Bronchial epithelial cell (primary cell): ENCODE measurements around the gene TNFAIP8L3. TPM values are rescaled to one million over a fixed set of nuclear protein-coding genes. Genes with fewer than 3 reads are reported as not detected.

ENCODE experiments used
- DNase-seq: peaks from one replicate; pipeline ENCODE4 v3.0.0-alpha.2; 2010; ENCODE audit warnings: low read depth
- FAIRE-seq: peaks from 2 replicates; lab custom pipeline; 2011; peaks lifted over from hg19 to GRCh38; lab: Jason Lieb, UNC
- H3K27me3 ChIP-seq: 2 replicates; pipeline ENCODE4 v1.5.1; 2011; ENCODE audit warnings: low read length; ENCODE audit not compliant: control insufficient read depth, insufficient read depth
- H3K36me3 ChIP-seq: 2 replicates; pipeline ENCODE4 v1.5.1; 2011; ENCODE audit warnings: low read length; ENCODE audit not compliant: control insufficient read depth, insufficient read depth
- H3K4me3 ChIP-seq: 2 replicates; pipeline ENCODE4 v1.5.1; 2011; ENCODE audit warnings: mild to moderate bottlenecking, low read depth, low read length, control low read depth
- total RNA-seq: library from RNA; depleted of rRNA; stranded (reverse); fragments of >200 nt; gene quantifications from 2 replicates; pipeline ENCODE4 v1.2.1, GENCODE V29; 2014
- TF ChIP-seq, protein P1 (sequence below): IDR thresholded peaks from 2 replicates; pipeline ENCODE4 v1.5.1; 2011; ENCODE audit warnings: mild to moderate bottlenecking, moderate library complexity, low read length, control low read depth, inconsistent platforms; ENCODE audit not compliant: insufficient read depth, severe bottlenecking

The TNFAIP8L3 gene
- total RNA-seq, 1 donor from 2014 or later: 5.0 TPM

DNA sequence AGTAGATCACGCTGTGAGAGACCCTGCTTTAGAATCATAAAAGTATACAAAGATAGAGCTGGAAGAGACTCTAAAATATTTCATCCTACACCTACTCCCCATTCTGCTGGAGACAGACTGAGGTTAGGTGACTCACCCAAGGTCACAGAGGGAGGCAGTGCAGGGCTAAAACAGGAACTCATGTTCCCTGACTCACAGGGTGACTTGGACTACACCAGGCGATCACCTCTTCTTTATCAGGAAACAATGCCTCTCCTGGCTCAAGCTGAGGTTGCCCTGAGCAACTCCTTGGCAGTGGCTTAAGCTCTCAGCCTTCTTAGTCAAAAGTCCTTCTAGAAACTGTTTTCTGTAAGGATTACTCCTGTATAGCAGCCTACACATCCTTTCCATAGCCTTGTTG is 26.4 kb upstream of the TNFAIP8L3 start:
- Histone ChIP-seq H3K27me3 (no peaks in the 10 kb centered on the region), H3K4me3 (no peak overlapping the region), H3K36me3 (no peaks in the 10 kb centered on the region)
- TF ChIP-seq, protein P1, sequence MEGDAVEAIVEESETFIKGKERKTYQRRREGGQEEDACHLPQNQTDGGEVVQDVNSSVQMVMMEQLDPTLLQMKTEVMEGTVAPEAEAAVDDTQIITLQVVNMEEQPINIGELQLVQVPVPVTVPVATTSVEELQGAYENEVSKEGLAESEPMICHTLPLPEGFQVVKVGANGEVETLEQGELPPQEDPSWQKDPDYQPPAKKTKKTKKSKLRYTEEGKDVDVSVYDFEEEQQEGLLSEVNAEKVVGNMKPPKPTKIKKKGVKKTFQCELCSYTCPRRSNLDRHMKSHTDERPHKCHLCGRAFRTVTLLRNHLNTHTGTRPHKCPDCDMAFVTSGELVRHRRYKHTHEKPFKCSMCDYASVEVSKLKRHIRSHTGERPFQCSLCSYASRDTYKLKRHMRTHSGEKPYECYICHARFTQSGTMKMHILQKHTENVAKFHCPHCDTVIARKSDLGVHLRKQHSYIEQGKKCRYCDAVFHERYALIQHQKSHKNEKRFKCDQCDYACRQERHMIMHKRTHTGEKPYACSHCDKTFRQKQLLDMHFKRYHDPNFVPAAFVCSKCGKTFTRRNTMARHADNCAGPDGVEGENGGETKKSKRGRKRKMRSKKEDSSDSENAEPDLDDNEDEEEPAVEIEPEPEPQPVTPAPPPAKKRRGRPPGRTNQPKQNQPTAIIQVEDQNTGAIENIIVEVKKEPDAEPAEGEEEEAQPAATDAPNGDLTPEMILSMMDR: peak; percentile 18
- peak; percentile 96 for DNase-seq
- FAIRE-seq: peak; percentile 73

DNA sequence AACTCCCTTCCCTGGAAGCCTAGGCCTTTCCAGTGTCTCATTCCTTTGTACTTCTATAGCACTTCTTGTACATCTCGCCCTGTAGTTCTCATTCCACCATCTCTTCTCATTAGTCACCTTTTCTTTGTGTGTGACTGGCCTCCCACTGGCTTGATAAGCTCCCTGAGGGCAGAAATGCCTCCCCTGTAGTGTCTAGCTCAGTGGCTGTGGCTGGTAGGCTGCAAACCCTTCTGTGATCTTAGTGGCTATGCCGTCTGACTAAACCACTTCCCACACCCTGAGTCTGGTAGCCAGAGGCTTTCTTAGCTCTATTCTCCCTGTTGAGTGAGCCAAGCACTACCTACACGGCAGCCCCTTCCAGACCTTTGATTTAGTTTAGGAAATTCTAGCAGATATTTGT is 24.4 kb upstream of the TNFAIP8L3 start:
- Histone ChIP-seq H3K36me3 (no peaks in the 10 kb centered on the region), H3K27me3 (no peaks in the 10 kb centered on the region), H3K4me3 (no peak overlapping the region)
- peak; percentile 35 for DNase-seq
- FAIRE-seq: no peak
- TF ChIP-seq, protein P1: no peak

DNA sequence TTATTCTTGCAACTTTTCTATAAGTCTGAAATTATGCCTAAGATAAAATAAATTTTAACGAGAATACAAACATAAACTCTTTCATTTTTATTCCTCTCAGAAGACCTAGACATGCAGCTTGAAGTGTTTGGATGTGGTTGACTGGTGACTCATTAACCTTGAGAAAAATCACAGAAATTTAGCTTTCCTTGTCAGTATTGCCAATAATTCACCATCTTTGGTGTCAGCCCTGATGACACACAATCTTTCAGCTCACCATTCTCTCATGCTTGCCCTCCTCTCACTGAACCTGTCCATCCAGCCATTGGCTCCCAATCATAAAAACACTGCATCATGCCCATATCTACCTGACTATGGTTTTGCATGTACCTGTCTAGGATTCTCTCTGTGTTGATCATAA is 22.6 kb upstream of the TNFAIP8L3 start:
- FAIRE-seq: no peak
- TF ChIP-seq, protein P1: no peak
- DNase-seq: peak; percentile 38
- H3K27me3 ChIP-seq: no peaks in the 10 kb centered on the region
- H3K36me3 ChIP-seq: no peaks in the 10 kb centered on the region
- no peak overlapping the region for H3K4me3 ChIP-seq

DNA sequence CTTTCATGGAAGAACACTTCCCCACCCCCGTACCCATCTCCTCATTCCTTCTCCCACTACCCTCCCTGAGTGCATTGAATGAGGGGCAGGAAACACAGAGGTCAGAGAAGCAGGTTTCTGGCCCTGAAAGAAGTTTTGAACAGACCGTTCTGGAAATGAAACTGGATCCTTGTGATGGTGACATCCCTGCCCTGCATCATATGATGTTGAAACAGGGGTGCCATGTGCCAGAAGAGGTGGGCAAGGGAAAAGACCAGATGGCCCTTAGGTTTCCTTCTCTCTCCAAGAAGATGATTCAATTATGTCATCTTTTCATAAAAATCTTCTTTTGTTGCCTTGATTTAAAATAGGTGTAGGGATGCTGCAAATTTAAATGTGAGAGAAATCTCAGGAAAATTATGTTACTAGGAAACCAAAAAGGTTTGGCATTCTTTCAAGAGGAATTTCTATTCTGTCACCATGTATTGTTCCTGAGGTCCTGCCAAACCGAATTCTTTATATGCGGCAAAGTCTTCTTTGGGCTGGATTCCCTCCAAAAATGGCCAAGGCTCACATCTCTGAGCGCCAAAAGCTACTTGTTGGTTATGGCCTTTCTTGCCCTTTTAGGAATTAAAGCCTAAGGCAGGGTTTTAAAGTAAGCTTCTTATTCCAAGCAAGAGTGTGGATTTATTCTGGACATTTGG is 19.9 kb upstream of the TNFAIP8L3 start:
- FAIRE-seq: no peak

DNA sequence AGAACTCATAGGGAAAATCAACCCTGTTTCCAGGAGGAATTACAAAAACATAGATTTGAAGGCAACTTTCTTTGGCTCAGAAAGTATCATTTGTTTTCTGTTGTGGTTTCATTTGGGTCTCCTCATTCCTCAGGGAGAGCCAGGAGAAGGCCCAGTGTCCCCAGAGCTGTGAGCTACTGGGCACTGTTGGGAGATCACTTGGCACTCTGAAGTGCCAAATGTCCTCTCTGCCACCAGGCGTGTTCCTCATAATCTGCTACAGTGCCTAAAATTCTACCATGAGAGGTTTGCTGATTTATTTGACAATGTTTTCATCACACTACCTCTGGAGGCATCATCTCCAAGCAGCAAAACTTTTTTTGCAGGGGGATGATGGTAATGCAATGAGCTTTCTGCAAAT is 17.4 kb upstream of the TNFAIP8L3 start:
- TF ChIP-seq, protein P1: no peak
- no peaks in the 10 kb centered on the region for H3K27me3 ChIP-seq
- no peak overlapping the region for H3K4me3 ChIP-seq
- FAIRE-seq: no peak
- H3K36me3 ChIP-seq: no peaks in the 10 kb centered on the region
- no peak for DNase-seq

More for the DNA sequence above, 19.9 kb upstream of the TNFAIP8L3 start:
- TF ChIP-seq, protein P1: no peak
- Histone ChIP-seq H3K4me3 (no peak overlapping the region), H3K27me3 (no peaks in the 10 kb centered on the region), H3K36me3 (no peaks in the 10 kb centered on the region)
- no peak for DNase-seq

DNA sequence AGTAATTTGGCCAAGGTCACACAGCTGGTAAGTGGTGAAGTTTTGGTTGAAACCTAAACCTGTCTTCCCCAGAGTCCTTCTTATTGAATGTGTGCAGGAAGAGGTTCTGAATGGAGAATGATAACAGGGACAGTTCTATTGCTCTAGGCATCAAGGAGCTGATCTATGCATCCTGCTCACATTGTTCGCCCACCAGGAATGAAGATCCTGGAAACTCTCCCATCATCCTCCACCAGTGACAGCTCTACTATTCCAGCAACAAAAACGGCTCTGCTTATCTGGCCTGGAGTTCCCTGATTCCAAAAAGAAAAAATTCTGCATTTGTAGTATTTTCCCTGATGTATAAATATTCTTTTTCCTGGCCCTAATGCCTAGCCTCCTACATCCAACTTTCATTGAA is 16.4 kb upstream of the TNFAIP8L3 start:
- Histone ChIP-seq H3K4me3 (no peak overlapping the region), H3K27me3 (no peaks in the 10 kb centered on the region), H3K36me3 (no peaks in the 10 kb centered on the region)
- FAIRE-seq (no peak), DNase-seq (no peak)
- TF ChIP-seq, protein P1: no peak
